OCI-LY7 (cell line): ENCODE measurements around the gene SETBP1.

Experiments
- EZH2phosphoT487 ChIP-seq: fragments of 200-600 bp; sonication (generic); IDR thresholded peaks from 2 replicates; pipeline ENCODE4 v1.6.1; 2018; ENCODE audit warnings: low read depth, borderline replicate concordance, mild to moderate bottlenecking, mixed run types, antibody characterized with exemption, low read length, moderate library complexity, mixed read lengths
- TF ChIP-seq, protein P1 (sequence below): fragments of 200-600 bp; sonication (generic); conservative IDR thresholded peaks from 2 replicates; pipeline ENCODE4 v1.5.1; 2014; ENCODE audit warnings: mild to moderate bottlenecking, antibody characterized with exemption, low read length, moderate library complexity, mixed read lengths

DNA sequence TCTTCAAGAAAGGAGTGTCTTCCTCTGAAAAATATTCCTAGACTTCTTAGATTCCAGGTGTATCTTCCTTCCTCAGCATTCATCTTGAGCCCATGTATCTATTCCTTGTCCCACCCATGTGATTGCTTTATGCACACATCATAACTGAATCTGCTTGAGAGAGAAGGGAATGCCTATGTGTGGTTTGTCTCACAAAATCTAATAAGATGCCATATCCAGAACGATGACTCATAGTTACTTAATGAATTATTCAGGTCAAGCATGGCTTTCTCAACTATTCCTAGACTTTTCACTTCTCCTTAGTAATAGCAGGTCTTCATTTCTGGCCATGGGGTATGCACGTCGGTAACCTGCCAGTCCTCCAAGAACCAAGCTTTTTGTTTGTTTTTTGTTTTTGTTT lies 121.8 kb downstream of the SETBP1 start:
- TF ChIP-seq, protein P1, sequence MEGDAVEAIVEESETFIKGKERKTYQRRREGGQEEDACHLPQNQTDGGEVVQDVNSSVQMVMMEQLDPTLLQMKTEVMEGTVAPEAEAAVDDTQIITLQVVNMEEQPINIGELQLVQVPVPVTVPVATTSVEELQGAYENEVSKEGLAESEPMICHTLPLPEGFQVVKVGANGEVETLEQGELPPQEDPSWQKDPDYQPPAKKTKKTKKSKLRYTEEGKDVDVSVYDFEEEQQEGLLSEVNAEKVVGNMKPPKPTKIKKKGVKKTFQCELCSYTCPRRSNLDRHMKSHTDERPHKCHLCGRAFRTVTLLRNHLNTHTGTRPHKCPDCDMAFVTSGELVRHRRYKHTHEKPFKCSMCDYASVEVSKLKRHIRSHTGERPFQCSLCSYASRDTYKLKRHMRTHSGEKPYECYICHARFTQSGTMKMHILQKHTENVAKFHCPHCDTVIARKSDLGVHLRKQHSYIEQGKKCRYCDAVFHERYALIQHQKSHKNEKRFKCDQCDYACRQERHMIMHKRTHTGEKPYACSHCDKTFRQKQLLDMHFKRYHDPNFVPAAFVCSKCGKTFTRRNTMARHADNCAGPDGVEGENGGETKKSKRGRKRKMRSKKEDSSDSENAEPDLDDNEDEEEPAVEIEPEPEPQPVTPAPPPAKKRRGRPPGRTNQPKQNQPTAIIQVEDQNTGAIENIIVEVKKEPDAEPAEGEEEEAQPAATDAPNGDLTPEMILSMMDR, result no peak
- TF ChIP-seq EZH2phosphoT487, result no peak
